GM12874 (cell line): ENCODE results near the gene NBL1.

ENCODE experiments used
- TF ChIP-seq, protein P1 (sequence below): IDR thresholded peaks from 2 replicates; pipeline ENCODE4 v1.5.1; 2011; ENCODE audit warnings: low read depth, mild to moderate bottlenecking, control low read depth, low read length, moderate library complexity; ENCODE audit not compliant: insufficient read depth

Gene NBL1

DNA sequence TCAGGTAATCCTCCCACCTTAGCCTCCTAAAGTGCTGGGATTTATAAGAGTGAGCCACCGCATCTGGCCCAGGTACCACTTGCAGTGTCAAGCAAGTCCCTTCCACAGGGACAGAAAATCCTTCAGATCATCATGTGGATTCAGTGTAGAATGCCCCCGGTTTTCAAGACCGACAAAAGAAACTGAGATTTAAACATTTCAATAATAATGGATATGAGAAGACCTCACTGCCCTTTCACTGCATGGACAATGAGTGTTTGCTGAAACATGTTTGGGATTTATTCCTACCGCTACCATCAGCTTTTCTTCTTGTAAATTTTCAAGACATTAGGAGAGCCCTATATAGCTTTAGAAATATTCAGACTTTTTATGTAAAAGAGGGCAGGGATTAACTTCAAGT, 62.0 kb downstream of the NBL1 start:
- TF ChIP-seq, protein P1, sequence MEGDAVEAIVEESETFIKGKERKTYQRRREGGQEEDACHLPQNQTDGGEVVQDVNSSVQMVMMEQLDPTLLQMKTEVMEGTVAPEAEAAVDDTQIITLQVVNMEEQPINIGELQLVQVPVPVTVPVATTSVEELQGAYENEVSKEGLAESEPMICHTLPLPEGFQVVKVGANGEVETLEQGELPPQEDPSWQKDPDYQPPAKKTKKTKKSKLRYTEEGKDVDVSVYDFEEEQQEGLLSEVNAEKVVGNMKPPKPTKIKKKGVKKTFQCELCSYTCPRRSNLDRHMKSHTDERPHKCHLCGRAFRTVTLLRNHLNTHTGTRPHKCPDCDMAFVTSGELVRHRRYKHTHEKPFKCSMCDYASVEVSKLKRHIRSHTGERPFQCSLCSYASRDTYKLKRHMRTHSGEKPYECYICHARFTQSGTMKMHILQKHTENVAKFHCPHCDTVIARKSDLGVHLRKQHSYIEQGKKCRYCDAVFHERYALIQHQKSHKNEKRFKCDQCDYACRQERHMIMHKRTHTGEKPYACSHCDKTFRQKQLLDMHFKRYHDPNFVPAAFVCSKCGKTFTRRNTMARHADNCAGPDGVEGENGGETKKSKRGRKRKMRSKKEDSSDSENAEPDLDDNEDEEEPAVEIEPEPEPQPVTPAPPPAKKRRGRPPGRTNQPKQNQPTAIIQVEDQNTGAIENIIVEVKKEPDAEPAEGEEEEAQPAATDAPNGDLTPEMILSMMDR: no peak
